AG09309 (cell line): ENCODE results near the gene TEX29.

Experiments
- DNase-seq: peaks from one replicate; pipeline ENCODE4 v3.0.0-alpha.2; 2010; ENCODE audit warnings: low read depth
- H3K4me3 ChIP-seq: 2 replicates; pipeline ENCODE4 v1.5.1; 2011; ENCODE audit warnings: mild to moderate bottlenecking, low read depth, low read length, moderate library complexity; ENCODE audit not compliant: control insufficient read depth
- TF ChIP-seq, protein P1 (sequence below): IDR thresholded peaks from 2 replicates; pipeline ENCODE4 v1.5.1; 2011; ENCODE audit warnings: mild to moderate bottlenecking, low read depth, low read length, inconsistent platforms; ENCODE audit not compliant: insufficient read depth, control insufficient read depth; ENCODE audit errors: missing control alignments

Gene TEX29

GRCh38 chr13:111302045-111302726 is 18.3 kb upstream of the TEX29 start:
- no peak overlapping the region for H3K4me3 ChIP-seq
- no peak for DNase-seq
- TF ChIP-seq, protein P1, sequence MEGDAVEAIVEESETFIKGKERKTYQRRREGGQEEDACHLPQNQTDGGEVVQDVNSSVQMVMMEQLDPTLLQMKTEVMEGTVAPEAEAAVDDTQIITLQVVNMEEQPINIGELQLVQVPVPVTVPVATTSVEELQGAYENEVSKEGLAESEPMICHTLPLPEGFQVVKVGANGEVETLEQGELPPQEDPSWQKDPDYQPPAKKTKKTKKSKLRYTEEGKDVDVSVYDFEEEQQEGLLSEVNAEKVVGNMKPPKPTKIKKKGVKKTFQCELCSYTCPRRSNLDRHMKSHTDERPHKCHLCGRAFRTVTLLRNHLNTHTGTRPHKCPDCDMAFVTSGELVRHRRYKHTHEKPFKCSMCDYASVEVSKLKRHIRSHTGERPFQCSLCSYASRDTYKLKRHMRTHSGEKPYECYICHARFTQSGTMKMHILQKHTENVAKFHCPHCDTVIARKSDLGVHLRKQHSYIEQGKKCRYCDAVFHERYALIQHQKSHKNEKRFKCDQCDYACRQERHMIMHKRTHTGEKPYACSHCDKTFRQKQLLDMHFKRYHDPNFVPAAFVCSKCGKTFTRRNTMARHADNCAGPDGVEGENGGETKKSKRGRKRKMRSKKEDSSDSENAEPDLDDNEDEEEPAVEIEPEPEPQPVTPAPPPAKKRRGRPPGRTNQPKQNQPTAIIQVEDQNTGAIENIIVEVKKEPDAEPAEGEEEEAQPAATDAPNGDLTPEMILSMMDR: no peak

DNA sequence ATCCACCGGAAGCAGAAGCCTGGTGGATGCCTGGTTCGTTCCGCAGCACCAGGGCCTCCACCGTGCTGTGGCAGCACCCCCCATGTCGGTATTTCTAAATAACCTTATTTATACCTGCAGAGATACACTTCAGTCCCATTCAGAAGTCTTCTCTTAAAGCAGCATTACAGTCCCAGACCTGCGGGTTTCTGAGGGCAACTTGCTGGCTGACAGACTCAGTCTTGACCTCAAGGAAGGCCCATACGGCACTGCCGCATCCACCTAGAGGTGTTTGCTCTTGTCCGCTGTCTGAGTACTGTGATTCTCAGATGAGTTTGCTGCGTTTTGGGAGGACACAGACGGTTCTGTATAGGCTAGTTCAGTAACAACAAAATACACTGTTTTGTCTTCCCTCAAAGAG is 16.9 kb upstream of the TEX29 start:
- H3K4me3 ChIP-seq: no peak overlapping the region
- no peak for DNase-seq
- TF ChIP-seq, protein P1: no peak

DNA sequence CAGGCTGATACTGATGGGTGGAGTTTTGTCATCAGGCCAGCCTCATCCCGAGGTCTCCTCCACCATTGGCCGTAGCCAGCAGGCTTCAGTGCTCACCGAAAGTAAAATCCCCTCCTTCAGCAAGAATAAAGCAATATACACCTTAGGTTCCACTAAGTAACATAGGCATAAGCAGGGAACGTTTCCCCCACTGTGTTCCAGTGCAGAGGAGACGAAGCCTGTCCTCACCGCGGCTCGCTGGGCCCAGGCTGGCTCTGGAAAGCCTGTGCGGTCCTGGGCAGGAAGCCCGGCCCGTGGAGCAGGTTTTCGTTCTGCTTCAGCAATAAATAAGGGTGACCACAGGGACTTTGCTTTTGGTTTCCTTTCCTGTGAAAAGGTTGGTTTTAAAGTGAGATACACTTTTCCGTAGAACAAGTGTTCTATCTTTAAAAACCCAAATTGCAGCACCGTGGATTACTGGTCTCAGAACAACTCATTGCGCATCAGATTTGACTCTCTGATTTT is 16.3 kb upstream of the TEX29 start:
- DNase-seq: no peak
- H3K4me3 ChIP-seq: no peak overlapping the region
- TF ChIP-seq, protein P1: no peak

DNA sequence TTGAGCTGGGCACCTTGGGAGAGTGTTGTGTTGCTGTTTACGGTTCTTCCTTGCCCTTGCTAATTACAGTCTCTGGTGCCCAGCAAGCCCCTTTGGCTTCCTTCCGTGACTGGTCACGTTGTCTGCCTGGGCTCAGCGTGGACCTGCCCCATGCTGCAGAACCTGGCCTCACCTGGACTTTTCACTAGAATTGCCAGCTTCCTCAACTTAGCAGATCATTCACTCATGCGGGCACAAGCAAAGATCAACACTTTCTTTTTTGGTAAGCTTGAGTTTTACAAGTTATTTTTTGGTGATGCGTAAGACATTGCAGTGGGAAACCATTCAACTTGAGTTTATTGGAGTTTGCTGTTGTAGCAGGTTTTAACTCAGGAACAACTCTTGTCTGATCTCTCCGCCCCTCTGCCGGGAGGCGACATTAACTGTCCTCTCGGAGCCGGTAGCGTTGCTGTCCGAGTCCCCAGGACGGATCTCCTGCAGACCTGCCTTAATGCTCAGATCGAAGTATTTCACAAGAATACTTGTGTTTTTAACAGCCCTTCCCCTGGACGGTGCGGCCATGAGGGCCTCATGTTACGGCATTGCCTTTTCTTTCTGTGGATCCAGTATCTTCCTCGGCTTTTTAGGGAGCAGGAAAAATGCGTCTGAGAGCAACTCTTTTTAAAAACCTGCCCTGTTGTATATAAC is 15.7 kb upstream of the TEX29 start:
- TF ChIP-seq, protein P1: no peak
- no peak for DNase-seq
- H3K4me3 ChIP-seq: no peak overlapping the region

DNA sequence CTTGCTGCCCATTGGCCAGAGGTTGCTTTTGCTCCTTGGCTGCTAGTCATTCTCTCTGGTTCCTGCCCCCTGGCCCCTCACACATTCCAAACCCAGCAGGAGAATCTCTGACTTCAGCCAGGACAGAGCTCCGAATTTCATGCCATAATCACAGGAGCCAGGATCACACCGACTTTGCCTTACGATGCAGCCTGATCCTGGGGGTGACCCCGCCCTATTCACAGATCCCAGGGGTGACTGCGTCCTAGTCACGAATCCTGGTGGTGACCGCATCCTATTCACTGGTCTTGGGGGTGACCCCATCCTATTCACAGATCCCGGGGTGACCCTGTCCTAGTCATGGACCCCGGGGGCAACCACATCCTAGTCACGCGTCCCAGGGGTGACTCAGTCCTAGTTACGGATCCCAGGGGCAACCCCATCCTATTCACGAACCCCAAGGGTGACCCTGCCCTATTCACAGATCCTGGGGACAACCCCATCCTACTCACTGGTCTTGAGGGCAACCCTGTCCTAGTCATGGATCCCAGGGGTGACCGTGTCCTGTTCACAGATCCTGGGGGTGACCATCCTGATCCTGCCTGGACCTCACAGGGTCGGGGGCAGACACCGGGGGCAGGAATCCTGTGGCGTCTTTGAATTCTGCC is 7.4 kb upstream of the TEX29 start:
- no peak overlapping the region for H3K4me3 ChIP-seq
- no peak for DNase-seq
- TF ChIP-seq, protein P1: no peak

DNA sequence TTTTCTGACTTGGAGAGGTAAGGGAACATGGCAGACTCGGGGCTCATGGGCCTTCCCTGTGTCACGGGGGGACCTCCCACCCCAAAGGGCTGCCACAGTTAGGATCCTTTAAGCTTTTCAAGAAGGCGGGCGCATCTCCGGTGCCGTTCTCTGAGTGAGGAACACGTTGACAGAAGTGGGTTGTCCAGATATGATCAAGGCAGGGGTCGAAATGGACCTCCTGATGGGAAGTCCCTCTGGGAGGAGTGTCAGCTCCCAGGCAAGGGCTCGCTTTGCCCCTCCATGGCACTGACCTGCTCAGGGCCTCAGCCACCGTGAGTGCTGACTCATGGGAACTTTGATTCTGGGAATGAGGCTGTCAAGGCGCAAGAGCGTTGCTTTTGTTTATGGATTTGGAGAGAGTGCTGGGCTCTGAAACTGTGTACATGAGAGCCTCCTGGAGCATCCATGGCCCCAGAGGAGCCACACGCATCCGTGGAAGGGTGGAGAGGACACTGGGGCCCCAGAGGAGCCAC is 6.5 kb upstream of the TEX29 start:
- TF ChIP-seq, protein P1: no peak
- no peak for DNase-seq

More for the DNA sequence above, 6.5 kb upstream of the TEX29 start:
- H3K4me3 ChIP-seq: no peak overlapping the region
